Activated B cell treated with CpG ODN at 0.5 μM for 24 hours (primary cell): ENCODE results near the gene TRAF4. TPM values are rescaled to one million over a fixed set of nuclear protein-coding genes. Genes with fewer than 3 reads are reported as not detected.

Source experiments
- ATAC-seq: fragments of 200-7000 bp; cut with Tn5 transposase; one replicate; pipeline ENCODE4 v1.10.0; 2021; ENCODE audit warnings: low read depth, mild to moderate bottlenecking, moderate library complexity
- CTCF ChIA-PET: fragments of 350-600 bp; sonication (Branson Sonifier 250); formaldehyde crosslinking; loops from one replicate; lab custom pipeline; 2021; ENCODE audit warnings: antibody characterized with exemption; lab: Charles Lee
- POLR2A ChIA-PET: fragments of 350-600 bp; sonication (Branson Sonifier 250); formaldehyde crosslinking; loops from one replicate; lab custom pipeline; 2021; ENCODE audit warnings: antibody characterized with exemption; lab: Charles Lee
- DNase-seq: peaks from one replicate; pipeline ENCODE4 v3.0.0; 2022
- H3K27ac Mint-ChIP-seq: one replicate; pipeline ENCODE4 v1.8.0; 2020; ENCODE audit warnings: mixed read lengths
- H3K27me3 Mint-ChIP-seq: one replicate; pipeline ENCODE4 v1.8.0; 2021; ENCODE audit warnings: mixed read lengths
- H3K36me3 Mint-ChIP-seq: one replicate; pipeline ENCODE4 v1.8.0; 2021; ENCODE audit warnings: low read depth, mixed read lengths
- H3K4me1 Mint-ChIP-seq: one replicate; pipeline ENCODE4 v1.8.0; 2021; ENCODE audit warnings: mixed read lengths
- H3K4me3 Mint-ChIP-seq: one replicate; pipeline ENCODE4 v1.8.0; 2020; ENCODE audit warnings: mild to moderate bottlenecking, mixed read lengths
- H3K9me3 Mint-ChIP-seq: one replicate; pipeline ENCODE4 v1.8.0; 2020; ENCODE audit warnings: mixed read lengths
- CTCF ChIP-seq: fragments of 200-600 bp; IDR thresholded peaks from one replicate; pipeline ENCODE4 v1.8.0; 2022; ENCODE audit warnings: antibody characterized with exemption, mild to moderate bottlenecking
- intact Hi-C: fragments of 100-400 bp; cut with micrococcal nuclease; formaldehyde crosslinking; loops from one replicate; pipeline ENCODE4 v1.15.1; 2024
- total RNA-seq: library from RNA; stranded (reverse); gene quantifications from 2 replicates; pipeline ENCODE4 v1.2.3, GENCODE V29; 2022

Gene TRAF4
- total RNA-seq, 1 donor from 2014 or later: 903 TPM

GRCh38 chr17:28725166-28725659, 18.6 kb upstream of the TRAF4 start:
- intact Hi-C loops: loop anchor here (5.0 kb wide), 2 partner anchors 178 to 842 kb away; partner anchors contain the start of genes ABHD15 and TP53I13
- DNase-seq (no peak), ATAC-seq (no peak)
- H3K4me3 Mint-ChIP-seq: peak overlapping the region; percentile 93
- ChIA-PET POLR2A (interaction anchor here (0.7 to 18.0 kb wide), 18 partner anchors 9 to 387 kb away, joined by 3 to 2384 read pairs (median 23); partner anchors contain the start of genes BLTP2, DHRS13, ERAL1 and FLOT2), CTCF (interaction anchor here (1.0 to 6.1 kb wide), 6 partner anchors 21 to 176 kb away, joined by 4 to 545 read pairs (median 31); partner anchors contain the start of genes DHRS13, FLOT2 and TRAF4)
- TF ChIP-seq CTCF: no peak
- H3K27me3 Mint-ChIP-seq: no peaks in the 10 kb centered on the region
- peaks cover 56% of the 10 kb centered on the region for H3K36me3 Mint-ChIP-seq
- H3K9me3 Mint-ChIP-seq: no peaks in the 10 kb centered on the region
- peak overlapping the region; percentile 92 for H3K27ac Mint-ChIP-seq
- H3K4me1 Mint-ChIP-seq: peaks cover 80% of the 10 kb centered on the region

GRCh38 chr17:28725660-28726225, 18.1 kb upstream of the TRAF4 start:
- Mint-ChIP-seq H3K4me3 (peak overlapping the region; percentile 93), H3K4me1 (peaks cover 77% of the 10 kb centered on the region), H3K36me3 (peaks cover 51% of the 10 kb centered on the region), H3K27me3 (no peaks in the 10 kb centered on the region), H3K27ac (peak overlapping the region; percentile 92), H3K9me3 (no peaks in the 10 kb centered on the region)
- DNase-seq (peak; percentile 39), ATAC-seq (no peak)
- no peak for TF ChIP-seq CTCF
- CTCF ChIA-PET: interaction anchor here (0.9 to 6.1 kb wide), 21 partner anchors 15 to 228 kb away, joined by 3 to 545 read pairs (median 11); partner anchors contain the start of genes DHRS13, FAM222B, FLOT2 and PHF12
- POLR2A ChIA-PET: interaction anchor here (0.7 to 18.0 kb wide), 24 partner anchors 10 to 386 kb away, joined by 3 to 2384 read pairs (median 17); partner anchors contain the start of genes BLTP2, DHRS13, FLOT2 and PHF12
- intact Hi-C loops: loop anchor here (1.0 to 5.0 kb wide), 3 partner anchors 14 to 842 kb away; partner anchors contain the start of genes ABHD15, PROCA1 and TP53I13

- H3K27ac Mint-ChIP-seq: peak within 1 kb of the TSS; percentile 99
- peak within 1 kb of the TSS; percentile 95 for H3K4me3 Mint-ChIP-seq
- H3K36me3 Mint-ChIP-seq: peaks cover 46% of the 10 kb centered on the region
- H3K27me3 Mint-ChIP-seq: no peaks in the 10 kb centered on the region
- intact Hi-C loops: loop anchor here (1.0 to 5.0 kb wide), 3 partner anchors 15 to 841 kb away; partner anchors contain the start of genes ABHD15, PROCA1 and TP53I13
- TF ChIP-seq CTCF: no peak
- ATAC-seq (peak; percentile 23), DNase-seq (peak; percentile 84)
- CTCF ChIA-PET: interaction anchor here (0.7 to 6.1 kb wide), 27 partner anchors 9 to 239 kb away, joined by 3 to 545 read pairs (median 8); partner anchors contain the start of genes DHRS13, ERAL1, FAM222B and FLOT2
- peaks cover 73% of the 10 kb centered on the region for H3K4me1 Mint-ChIP-seq
- no peaks in the 10 kb centered on the region for H3K9me3 Mint-ChIP-seq
- POLR2A ChIA-PET: interaction anchor here (0.5 to 18.0 kb wide), 30 partner anchors 9 to 656 kb away, joined by 3 to 2384 read pairs (median 14); partner anchors contain the start of genes BLTP2, DHRS13, FAM222B and FLOT2
Observed at GRCh38 chr17:28726226-28726626, 17.6 kb upstream of the TRAF4 start, which contains the start of gene TLCD1. Gene TLCD1, minus strand, starts transcription at chr17:28726233. Its CDS starts 136 bp downstream, at chr17:28726097.

- ATAC-seq: peak; percentile 40
Observed at GRCh38 chr17:28726627-28727491, 17.0 kb upstream of the TRAF4 start.

More at GRCh38 chr17:28726627-28727491, 17.0 kb upstream of the TRAF4 start:
- CTCF ChIA-PET: interaction anchor here (0.7 to 6.1 kb wide), 32 partner anchors 7 to 422 kb away, joined by 3 to 545 read pairs (median 8); partner anchors contain the start of genes DHRS13, ERAL1, FAM222B and FLOT2
- DNase-seq: peak; percentile 87
- H3K27ac Mint-ChIP-seq: peak overlapping the region; percentile 99
- no peaks in the 10 kb centered on the region for H3K27me3 Mint-ChIP-seq
- H3K4me1 Mint-ChIP-seq: peaks cover 66% of the 10 kb centered on the region
- intact Hi-C loops: loop anchor here (1.0 to 5.0 kb wide), 8 partner anchors 8 to 840 kb away; partner anchors contain the start of genes ABHD15, DHRS13, PROCA1 and RPL23A
- peak overlapping the region; percentile 95 for H3K4me3 Mint-ChIP-seq
- peaks cover 40% of the 10 kb centered on the region for H3K36me3 Mint-ChIP-seq
- no peaks in the 10 kb centered on the region for H3K9me3 Mint-ChIP-seq
- TF ChIP-seq CTCF: peak; percentile 78
- POLR2A ChIA-PET: interaction anchor here (0.5 to 18.0 kb wide), 40 partner anchors 7 to 657 kb away, joined by 3 to 2384 read pairs (median 6); partner anchors contain the start of genes BLTP2, DHRS13, FAM222B and FLOT2
